Fibroblast of upper back skin (primary cell): ENCODE measurements around the gene C1QTNF5.

Source experiments
- DNase-seq: peaks from one replicate; pipeline ENCODE4 v3.0.0-alpha.2; 2013

Gene C1QTNF5

DNA sequence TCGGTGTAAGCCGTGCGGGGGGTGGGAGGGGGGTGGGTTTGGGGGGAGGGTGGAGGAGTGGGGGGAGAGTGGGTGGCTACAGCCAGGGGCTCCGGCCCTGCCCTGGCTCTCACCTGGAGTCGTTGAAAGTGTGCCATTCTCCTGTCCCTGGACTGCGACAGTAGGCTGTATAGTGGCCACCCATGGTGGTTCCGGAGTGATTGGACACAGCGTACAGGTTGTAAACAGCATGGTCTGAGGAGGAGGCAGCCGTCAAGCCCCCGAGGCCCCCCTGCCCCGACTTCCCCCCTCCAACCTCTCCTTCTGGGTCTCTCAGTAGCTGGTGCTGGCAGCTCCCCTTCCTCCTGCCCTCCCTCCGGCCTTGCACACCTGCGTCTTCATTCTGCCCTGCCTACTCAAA lies 16.4 kb upstream of the C1QTNF5 start:
- no peak for DNase-seq

DNA sequence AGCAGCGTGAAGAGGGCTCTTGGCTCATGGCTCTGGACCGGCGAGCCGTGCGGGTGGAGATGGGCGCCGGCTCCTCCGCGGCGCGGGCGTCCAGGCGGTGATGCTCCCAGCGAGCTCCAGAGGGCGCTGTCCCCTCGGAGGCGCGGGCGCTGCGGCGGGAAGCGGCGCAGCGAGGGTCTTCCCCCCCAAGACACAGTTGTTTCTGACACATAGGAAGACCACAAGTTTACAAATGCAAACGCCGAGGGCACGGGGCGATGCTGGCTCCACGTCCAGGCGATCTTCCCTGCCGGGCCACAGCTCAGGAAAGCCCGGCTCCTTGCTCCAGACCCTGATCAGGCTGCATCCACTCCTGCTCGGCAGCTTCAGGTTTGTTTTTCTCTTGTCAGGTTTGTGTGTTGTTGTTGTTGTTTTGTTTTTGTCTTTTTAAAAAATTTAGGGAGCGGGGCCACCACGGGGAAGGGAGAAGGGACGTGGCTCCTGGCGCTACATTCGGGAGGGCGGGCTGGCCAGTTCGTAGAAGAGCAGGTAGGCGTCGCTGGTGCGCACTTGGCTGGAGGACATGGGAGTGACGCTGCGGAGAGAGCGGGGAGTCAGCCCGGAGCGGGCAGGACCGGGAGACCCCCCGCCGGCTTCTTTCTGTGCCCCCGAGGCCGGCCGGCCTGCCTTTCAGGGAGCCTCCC lies 15.8 kb upstream of the C1QTNF5 start:
- DNase-seq = peak; percentile 71

- no peak for DNase-seq
Observed at GRCh38 chr11:119355091-119355843, 14.6 kb upstream of the C1QTNF5 start.

- DNase-seq = no peak
Observed at GRCh38 chr11:119352857-119353260, 12.2 kb upstream of the C1QTNF5 start.

GRCh38 chr11:119351232-119351631 lies 10.5 kb upstream of the C1QTNF5 start:
- DNase-seq = no peak

GRCh38 chr11:119350302-119350701 lies 9.6 kb upstream of the C1QTNF5 start:
- no peak for DNase-seq

DNA sequence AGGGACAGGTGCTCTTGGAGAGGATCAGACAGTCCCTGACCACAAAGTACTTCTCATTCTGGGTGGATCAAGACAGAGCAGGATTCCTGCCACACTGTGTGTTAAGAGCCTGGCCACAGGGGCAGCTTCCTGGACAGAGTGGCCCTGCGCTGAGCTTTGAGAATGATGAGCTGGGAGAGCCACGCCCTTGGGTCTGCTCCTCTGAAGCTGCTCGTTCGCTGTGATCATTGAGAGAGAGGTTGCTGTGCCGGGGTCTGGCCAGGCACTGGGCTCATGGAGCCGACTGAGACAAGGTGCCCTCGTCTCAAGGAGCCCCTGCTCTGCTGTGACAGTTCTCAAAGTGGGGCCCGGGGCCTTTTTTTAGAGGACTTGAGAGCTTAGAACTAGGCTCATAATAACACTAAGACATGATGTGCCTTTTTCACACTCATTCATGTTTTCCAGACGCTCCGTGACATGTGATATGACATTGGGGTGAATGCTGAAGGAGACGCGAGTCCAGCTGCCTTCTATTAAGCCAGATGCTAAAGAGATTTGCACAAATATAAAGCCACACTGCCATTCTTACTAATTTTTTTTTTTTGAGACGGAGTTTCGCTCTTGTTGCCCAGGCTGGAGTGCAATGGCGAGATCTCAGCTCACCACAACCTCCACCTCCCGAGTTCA lies 7.4 kb upstream of the C1QTNF5 start:
- no peak for DNase-seq

DNA sequence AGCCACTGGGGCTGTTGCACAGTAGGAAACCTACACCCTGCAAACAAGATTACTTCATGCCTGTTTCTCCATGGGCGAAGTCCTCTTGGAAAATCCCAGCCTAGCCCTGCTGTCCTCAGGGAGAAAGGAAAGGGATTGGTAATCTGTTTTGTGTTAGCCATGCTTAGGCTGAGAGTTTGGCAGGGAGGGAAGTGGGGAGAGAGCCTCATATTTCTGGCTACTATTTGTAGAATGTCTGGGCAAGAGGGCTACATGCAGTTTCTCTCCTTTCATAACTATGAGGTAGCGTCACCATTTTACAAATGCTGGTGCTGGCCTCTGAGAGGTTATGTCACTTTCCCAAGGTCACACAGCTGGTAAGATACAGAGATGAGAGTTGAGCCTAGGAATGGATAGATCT lies 6.6 kb upstream of the C1QTNF5 start:
- peak; percentile 77 for DNase-seq

GRCh38 chr11:119346605-119347004 lies 5.9 kb upstream of the C1QTNF5 start, which contains the start of gene MFRP:
Gene MFRP (minus strand): TSS chr11:119346705. CDS start chr11:119346513, 192 bp downstream.
- no peak for DNase-seq

GRCh38 chr11:119345685-119346084 lies 5.0 kb upstream of the C1QTNF5 start:
- DNase-seq = no peak

DNA sequence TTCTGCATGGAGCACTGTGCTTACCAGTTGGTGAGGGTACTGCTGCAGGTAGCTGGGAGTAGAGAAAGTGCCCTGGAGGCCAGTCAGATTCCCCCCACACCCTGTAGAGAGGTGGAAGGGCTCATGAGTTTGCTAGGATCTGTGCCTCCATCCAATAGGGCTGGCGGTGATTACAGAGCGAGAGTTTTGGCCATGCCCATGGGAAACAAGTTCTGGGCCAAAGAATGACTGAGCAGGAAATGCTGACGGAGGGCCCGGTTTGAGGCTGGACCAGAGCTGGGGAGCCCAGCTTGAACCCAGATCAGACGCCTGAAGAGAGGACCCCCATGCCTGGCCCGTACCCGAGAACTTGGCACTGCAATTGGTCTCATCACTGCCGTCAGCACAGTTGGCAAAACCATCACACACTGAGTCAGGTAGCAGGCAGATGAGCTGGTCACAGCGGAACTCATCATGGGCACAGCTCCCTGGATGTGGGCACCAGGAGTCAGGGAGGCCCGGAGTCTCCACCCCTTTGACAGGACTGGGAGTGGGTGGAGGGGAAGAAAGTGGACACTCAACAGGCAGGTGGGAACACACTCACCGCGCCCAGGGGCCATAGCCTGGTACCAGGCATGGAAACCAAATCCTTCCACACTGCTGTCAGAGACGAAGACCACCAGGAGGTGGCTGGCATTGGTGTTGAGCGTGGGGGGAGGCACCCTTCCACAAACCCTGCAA lies 3.8 kb upstream of the C1QTNF5 start:
- no peak for DNase-seq

DNA sequence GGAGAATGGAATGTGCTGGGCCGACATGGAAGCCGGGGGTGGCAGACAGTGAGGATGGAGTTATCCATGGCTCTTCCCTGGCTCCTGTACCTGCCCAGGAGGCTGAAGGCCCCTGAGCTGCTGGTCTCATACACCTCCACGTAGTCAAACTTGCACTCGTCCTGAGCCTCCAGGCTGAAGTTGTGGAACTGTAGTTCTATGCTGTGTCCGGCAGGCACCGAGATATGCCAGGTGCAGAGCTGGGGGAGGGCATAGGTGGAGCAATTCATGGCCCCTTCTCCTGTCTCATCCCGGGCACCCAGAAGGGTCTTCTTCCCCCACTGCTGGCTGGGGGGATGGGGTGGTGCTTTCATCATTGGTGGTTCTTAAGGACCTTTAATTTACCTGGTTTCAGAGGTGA lies 3.0 kb upstream of the C1QTNF5 start:
- DNase-seq = no peak

DNA sequence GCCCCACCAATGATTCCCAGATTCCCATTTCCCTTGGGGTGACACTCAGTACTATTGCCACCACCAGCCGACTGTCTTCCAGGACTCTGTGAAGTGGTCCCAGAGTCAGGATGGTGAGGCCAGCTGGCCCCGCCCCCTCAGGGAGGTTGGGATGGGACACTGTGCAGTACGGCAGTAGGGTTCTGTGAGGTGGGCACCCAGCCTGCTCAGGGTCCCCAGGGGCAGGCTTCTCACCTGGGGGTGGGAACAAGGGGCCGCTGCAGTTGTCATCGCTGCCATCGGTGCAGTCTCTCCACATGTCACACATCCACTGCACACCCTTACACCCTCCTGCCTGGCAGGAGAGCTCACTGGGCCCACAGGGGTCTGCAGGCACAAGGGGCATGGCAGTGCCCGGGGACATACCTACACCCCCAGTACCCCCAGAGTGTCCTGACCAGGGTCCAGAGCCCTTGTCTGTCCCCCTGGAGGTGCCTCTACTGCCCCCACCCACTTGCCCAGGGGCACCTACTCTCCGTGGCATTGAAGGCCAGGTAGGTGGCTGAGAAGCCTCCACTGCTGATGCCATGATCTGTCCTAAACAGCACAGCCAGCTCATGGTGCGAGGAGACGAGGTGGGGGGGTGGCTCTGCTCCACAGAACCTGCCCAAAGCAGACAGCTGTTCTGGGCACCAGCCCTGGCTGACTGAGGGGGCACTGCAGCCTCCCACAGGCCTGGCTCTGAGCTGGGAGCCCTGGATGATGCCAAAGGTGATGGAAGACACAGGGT lies 1.9 kb upstream of the C1QTNF5 start:
- DNase-seq = no peak

- no peak for DNase-seq
Observed at GRCh38 chr11:119342023-119342300, 1.3 kb upstream of the C1QTNF5 start.

- no peak for DNase-seq
Observed at GRCh38 chr11:119341222-119342022, 739 bp upstream of the C1QTNF5 start.

DNA sequence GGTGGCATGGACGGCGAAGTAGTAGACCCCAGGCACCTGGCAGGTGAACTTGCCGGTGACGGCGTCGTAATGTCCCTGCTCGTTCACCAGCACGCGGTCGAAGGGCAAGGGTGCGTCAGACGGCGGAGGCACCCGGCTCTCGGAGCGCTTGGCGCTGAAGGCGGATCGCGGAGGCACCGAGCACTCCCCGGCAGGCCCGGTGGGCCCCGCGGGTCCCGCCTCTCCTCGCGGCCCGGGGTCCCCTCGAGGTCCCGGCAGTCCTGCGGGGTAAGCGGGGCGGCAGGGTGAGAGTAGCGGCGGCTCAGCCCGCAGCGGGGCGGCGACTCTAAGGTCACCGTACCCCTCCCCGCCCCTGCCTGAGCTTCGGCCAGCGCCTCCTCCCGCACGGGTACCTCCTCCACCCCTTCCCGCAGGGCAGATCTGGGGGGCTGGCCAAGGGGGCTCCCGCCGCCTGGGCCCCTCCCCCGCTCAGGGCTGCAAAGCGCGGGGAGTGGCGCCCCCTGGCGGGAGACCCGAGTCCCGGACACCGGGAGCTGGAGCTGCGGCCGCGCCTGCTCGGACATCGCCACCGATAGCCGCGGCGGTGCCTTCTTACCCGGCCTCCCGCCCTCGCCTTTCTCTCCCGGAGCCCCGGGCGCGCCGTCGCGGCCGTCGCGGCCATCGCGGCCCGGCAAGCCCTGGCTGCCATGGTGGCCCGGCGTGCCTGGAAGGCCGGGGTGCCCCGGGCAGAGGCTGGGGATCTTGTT lies 921 bp downstream of the C1QTNF5 start:
- peak; percentile 55 for DNase-seq

- DNase-seq = no peak
Observed at GRCh38 chr11:119338965-119339588, 1.6 kb downstream of the C1QTNF5 start.

DNA sequence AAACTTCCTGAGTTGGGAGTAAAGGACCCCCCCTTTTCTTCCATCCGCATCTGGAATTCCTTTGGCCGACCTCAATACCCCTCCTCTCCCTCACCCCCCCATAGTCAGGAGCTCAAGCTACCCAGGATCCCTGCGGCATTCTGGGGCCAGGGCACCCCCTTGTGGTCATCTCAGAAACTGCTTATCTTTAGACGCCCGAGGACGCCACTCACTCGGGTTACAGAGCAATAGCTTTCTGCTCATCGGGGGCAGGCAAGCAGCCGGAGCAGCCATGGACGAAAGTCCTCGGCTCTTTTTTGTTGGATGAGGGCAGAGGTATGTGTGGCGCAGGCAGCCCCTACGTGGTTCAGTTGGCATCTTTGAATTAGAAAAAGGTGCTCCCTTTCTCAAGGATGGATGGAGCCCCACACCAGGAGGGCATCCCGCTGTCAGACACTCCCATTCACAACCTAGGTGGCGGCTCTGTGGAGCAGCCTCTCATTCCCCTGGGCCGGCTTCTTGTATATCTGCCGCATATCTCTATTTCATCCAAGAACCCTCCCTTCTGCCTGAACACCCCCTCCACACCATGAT lies 2.3 kb downstream of the C1QTNF5 start:
- peak; percentile 85 for DNase-seq

DNA sequence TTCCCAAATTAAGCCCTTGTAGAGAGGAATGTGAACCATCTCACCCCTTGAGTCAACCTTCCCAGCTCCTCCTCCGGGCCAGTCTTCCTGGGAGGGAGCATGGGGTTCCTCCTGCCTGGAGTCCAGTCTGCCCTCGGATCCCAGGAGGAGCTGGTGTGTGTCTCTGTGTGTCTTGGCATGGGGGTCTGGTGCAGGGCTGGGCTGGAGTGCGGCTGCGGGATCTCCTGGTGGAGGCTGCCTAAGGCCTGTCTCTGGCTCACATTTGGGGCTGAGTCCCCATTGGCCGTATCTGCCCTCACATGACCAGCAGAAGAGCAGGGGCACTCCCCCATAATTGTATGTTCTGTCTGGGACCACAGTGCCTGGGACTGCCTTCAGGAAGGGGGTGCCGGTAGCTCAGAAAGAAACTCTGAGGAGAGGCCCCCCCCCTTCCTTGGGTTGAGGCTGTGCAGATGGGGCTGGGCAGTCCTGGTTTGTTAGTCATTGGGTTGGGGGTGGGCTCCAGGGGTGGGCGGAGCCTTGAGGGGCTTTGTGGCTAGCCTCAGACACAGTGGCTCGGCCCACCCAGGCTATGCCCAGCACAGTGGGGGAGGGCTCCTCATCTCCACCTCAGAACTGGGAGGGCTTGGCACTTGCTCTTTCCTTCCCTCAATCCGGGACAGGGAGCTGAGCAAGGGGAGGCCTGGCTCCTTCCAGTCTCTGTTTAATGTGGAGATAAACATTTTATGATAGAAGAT lies 2.9 kb downstream of the C1QTNF5 start:
- peak; percentile 91 for DNase-seq
